Lung (tissue), 12 donors: ENCODE data around the gene RAB27A. TPM values are rescaled to one million over a fixed set of nuclear protein-coding genes. Genes with fewer than 3 reads are reported as not detected.

ENCODE experiments used
- ATAC-seq: fragments of 200-7000 bp; cut with Tn5 transposase; one replicate; pipeline ENCODE4 v1.9.1; 2020; ENCODE audit warnings: moderate number of reproducible peaks; ENCODE audit not compliant: insufficient read depth, low FRiP score
- DNase-seq, 3 donors: peaks; one replicate each; pipeline ENCODE4 v3.0.0-alpha.2; 2013 to 2017
- H3K27ac ChIP-seq, 2 donors: one replicate each; pipeline ENCODE4 v1.5.1; 2013; ENCODE audit warnings: mild to moderate bottlenecking in 2 of 2, moderate library complexity in 2 of 2, control low read depth in 1 of 2, inconsistent platforms in 1 of 2, low read depth in 1 of 2, low read length in 1 of 2
- H3K27me3 ChIP-seq, 3 donors: one replicate each; pipeline ENCODE4 v1.5.1; 2013; ENCODE audit warnings: low read length in 2 of 3; ENCODE audit not compliant: control insufficient read depth in 3 of 3, insufficient read depth in 3 of 3
- H3K36me3 ChIP-seq, 4 donors: one replicate each; pipeline ENCODE4 v1.5.1; 2013; ENCODE audit warnings: low read length in 4 of 4, mild to moderate bottlenecking in 1 of 4, moderate library complexity in 1 of 4; ENCODE audit not compliant: control insufficient read depth in 4 of 4, insufficient read depth in 4 of 4
- H3K4me1 ChIP-seq, 5 donors: one replicate each; pipeline ENCODE4 v1.5.1; 2013; ENCODE audit warnings: low read length in 5 of 5, mild to moderate bottlenecking in 2 of 5, moderate library complexity in 1 of 5; ENCODE audit not compliant: control insufficient read depth in 5 of 5, insufficient read depth in 5 of 5
- H3K4me3 ChIP-seq: one replicate; pipeline ENCODE4 v1.5.1; 2013; ENCODE audit warnings: mild to moderate bottlenecking, control low read depth, moderate library complexity
- H3K9ac ChIP-seq, 2 donors: one replicate each; pipeline ENCODE4 v1.5.1; 2013; ENCODE audit warnings: low read length in 2 of 2, control low read depth in 1 of 2; ENCODE audit not compliant: insufficient read depth in 1 of 2
- H3K9me3 ChIP-seq, 4 donors: one replicate each; pipeline ENCODE4 v1.5.1; 2013; ENCODE audit warnings: low read length in 3 of 4, mild to moderate bottlenecking in 1 of 4, moderate library complexity in 1 of 4; ENCODE audit not compliant: control insufficient read depth in 4 of 4, insufficient read depth in 3 of 4
- CTCF ChIP-seq: IDR thresholded peaks from 2 replicates; pipeline ENCODE4 v1.5.1; 2012; ENCODE audit warnings: mild to moderate bottlenecking; ENCODE audit errors: control extremely low read depth, extremely low read depth
- WGBS, 2 donors: extraction: QIAGEN DNeasy Blood & Tissue Kit; methylation state at CpG; one replicate each; pipeline ENCODE4 v1.1.7; 2013; 5-methylcytosine and 5-hydroxymethylcytosine counted together
- polyA plus RNA-seq, 2 donors: library from polyadenylated mRNA; stranded (reverse); fragments of 200-250 nt; gene quantifications; one replicate each; pipeline ENCODE4 v1.2.1, GENCODE V29; 2013
- total RNA-seq, 2 donors: library from RNA; depleted of rRNA in 1 of 2; stranded (reverse); fragments of >200 nt in 1 of 2; gene quantifications; one replicate each; pipeline ENCODE4 v1.2.1, GENCODE V29; 2014 to 2021
- donor health status: control.
- donor health status: control.
- donor health status: Bipolar disorder and iron deficiency.
- donor health status: healthy.
- donor health status: DM: yes; HTN: yes; CAD: no.

RAB27A gene
- total and polyA plus RNA-seq, 4 donors: 24.4 to 77.1 (median 63.4) TPM

GRCh38 chr15:55241891-55242290, 47.7 kb downstream of the RAB27A start:
- Histone ChIP-seq H3K27ac (no peak overlapping the region), H3K9me3 (no peaks in the 10 kb centered on the region), H3K36me3 (peaks cover 0 to 2% (median 0%) of the 10 kb centered on the region in 4 donors), H3K27me3 (no peaks in the 10 kb centered on the region), H3K4me1 (peaks cover 0 to 3% (median 0%) of the 10 kb centered on the region in 5 donors), H3K4me3 (no peak overlapping the region), H3K9ac (no peak overlapping the region)
- no peak for TF ChIP-seq CTCF
- ATAC-seq (no peak), DNase-seq (no peak)
- WGBS, 2 donors: 0% methylated on average over 1 of the region's 1 CpG

GRCh38 chr15:55241186-55241585, 48.4 kb downstream of the RAB27A start:
- Histone ChIP-seq H3K9ac (no peak overlapping the region), H3K36me3 (peaks cover 0 to 2% (median 0%) of the 10 kb centered on the region in 4 donors), H3K27me3 (no peaks in the 10 kb centered on the region), H3K9me3 (no peaks in the 10 kb centered on the region), H3K4me1 (peaks cover 0 to 3% (median 0%) of the 10 kb centered on the region in 5 donors), H3K27ac (no peak overlapping the region), H3K4me3 (no peak overlapping the region)
- ATAC-seq: no peak
- 74 to 79% methylated on average over 1 of the region's 1 CpG for WGBS, 2 donors
- no peak for TF ChIP-seq CTCF
- DNase-seq: no peak

- H3K9me3 ChIP-seq: no peaks in the 10 kb centered on the region
- no peaks in the 10 kb centered on the region for H3K27me3 ChIP-seq
- H3K9ac ChIP-seq: no peak overlapping the region
- peaks cover 0 to 3% (median 0%) of the 10 kb centered on the region in 5 donors for H3K4me1 ChIP-seq
- WGBS, 2 donors: 50 to 60% methylated on average over 3 of the region's 3 CpGs
- ATAC-seq: no peak
- TF ChIP-seq CTCF: no peak
- H3K36me3 ChIP-seq: peaks cover 0 to 2% (median 0%) of the 10 kb centered on the region in 4 donors
- H3K27ac ChIP-seq: peak overlapping the region in 1 of 2 donors; percentile 57
- no peak for DNase-seq
- H3K4me3 ChIP-seq: no peak overlapping the region
These were observed 49.4 kb downstream of the RAB27A start for GRCh38 chr15:55240125-55240760.
